TTC549 (cell line): Measurements from ENCODE around the gene GALK1.
A peak's percentile ranks its signal among the peaks of the same experiment; 100 is the strongest.
"Not testable (repeated sequence)": the region's sequence is repeated elsewhere in the genome, so short reads cannot be mapped to it uniquely, and the experiment has no call there.

Source experiments
- FAIRE-seq: peaks from 2 replicates; lab custom pipeline; 2012; peaks lifted over from hg19 to GRCh38; lab: Jason Lieb, UNC

The GALK1 gene

GRCh38 chr17:75764711-75765421 is at the start of gene GALK1:
TSS of gene GALK1 (minus strand) at chr17:75765192. CDS start at chr17:75765136, 56 bp downstream.
- no peak for FAIRE-seq

DNA sequence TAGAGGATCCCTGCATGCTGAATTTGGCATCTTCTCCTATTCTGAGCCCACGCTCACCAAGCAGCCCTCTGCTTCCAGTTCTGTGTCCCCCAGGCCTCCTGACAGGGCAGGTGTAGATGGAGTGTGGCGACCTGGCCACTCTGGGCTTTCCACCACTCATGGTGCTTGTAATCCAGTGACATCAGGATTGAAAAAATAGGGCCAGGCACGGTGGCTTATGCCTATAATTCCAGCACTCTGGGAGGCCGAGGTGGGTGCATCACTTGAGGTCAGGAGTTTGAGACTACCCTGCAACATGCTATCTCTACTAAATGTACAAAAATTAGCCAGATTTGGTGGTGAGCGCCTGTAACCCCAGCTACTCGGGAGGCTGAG is 49.0 kb upstream of the GALK1 start:
- no peak for FAIRE-seq

DNA sequence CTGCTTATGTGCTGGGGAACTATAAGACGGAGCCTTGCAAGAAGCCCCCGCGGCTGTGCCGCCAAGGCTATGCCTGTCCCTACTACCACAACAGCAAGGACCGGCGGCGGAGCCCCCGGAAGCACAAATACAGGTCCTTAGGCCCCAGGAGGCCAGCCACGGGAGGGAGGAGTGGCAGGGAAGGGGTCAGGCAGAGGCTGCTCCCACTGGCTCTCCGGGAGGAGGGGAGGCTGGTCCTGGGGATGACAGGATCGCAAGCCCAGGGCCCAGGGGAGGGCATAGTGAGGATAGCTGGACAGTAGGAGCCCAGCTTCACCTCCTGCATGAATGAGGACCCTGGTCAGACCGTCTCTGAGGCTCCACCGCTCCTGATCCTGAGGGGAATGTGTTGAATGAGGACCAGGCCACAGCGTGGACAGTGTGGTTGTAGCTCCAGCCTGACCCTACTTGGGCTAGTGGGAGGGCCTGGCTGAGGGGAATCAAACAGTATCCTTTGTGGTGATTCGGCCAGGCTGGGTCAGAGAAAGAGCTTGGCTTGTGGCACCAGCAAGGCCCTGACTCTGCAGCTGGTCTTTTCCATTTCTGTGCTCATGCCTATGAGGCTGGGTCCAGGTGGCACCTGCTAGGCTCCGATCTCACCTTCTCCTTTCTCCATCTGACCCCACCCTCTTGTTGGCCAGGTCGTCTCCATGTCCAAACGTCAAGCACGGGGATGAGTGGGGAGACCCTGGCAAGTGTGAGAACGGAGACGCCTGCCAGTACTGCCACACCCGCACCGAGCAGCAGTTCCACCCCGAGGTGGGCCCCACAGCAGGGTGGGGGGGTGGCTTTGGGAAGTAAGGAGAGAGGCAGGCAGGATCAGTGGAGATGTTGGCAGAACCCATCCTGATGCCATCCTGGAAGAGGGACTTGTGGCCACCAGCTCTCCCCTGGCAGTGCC is 48.4 kb upstream of the GALK1 start:
- FAIRE-seq, result no peak

GRCh38 chr17:75812096-75813013 is 47.4 kb upstream of the GALK1 start:
- no peak for FAIRE-seq

DNA sequence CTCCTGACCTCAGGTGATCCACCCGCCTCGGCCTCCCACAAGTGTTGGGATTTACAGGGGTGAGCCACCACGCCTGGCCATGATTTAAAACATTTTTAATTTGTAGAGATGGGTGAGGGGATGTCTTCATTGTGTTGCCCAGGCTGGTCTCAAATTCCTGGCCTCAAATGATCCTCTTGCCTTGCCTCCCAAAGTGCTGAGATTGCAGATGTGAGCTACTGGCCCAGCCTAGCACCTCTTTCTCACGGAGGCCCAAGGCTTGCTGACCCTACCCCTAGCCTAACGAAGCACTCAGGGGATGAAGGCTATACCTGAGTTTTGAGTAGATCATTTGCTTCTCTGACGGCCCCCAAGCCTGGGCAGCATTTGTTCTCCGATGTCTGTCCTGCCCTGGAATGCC is 46.2 kb upstream of the GALK1 start:
- no peak for FAIRE-seq

- not testable (repeated sequence) for FAIRE-seq
Measured at GRCh38 chr17:75810756-75811155, 45.8 kb upstream of the GALK1 start.

DNA sequence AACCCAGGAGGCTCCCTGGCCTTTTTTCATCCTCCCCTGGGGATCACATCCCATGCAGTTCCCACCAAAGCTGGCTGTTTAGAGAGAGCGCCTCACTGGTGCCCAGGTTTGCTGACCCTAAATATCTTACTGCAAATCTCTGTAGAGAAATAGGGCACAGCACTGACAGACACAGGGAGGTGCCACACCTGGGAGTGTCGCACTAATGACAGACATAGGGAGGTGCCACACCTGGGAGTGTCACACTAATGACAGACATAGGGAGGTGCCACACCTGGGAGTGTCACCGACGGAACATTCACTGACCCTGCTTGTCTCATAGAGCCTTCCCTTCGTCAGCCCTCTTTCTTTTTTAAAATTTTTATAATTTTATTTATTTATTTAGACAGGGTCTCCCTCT is 45.2 kb upstream of the GALK1 start:
- no peak for FAIRE-seq

GRCh38 chr17:75809631-75810111 is 44.7 kb upstream of the GALK1 start:
- FAIRE-seq, result no peak

GRCh38 chr17:75808905-75809621 is 44.1 kb upstream of the GALK1 start:
- no peak for FAIRE-seq

GRCh38 chr17:75808549-75808904 is 43.5 kb upstream of the GALK1 start:
- FAIRE-seq, result no peak

DNA sequence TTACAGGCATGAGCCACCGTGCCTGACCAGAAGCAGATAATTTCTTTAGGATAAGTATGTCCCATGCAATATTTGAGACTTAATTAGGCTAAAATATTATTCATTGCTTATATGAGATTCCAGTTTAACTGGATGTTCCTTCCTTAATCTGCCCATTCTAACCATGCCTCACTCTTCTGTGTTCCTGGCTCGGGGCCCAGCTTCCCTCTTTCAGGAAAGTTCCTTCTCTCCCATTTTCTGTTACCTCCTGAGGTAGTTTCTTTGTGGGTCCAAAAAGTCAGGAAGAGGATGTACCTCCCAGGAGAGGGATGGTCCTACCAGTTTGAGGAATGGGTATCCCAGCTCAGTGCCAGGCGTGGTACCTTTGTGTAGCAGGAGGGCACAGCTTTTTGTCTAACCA is 42.9 kb upstream of the GALK1 start:
- FAIRE-seq, result no peak

DNA sequence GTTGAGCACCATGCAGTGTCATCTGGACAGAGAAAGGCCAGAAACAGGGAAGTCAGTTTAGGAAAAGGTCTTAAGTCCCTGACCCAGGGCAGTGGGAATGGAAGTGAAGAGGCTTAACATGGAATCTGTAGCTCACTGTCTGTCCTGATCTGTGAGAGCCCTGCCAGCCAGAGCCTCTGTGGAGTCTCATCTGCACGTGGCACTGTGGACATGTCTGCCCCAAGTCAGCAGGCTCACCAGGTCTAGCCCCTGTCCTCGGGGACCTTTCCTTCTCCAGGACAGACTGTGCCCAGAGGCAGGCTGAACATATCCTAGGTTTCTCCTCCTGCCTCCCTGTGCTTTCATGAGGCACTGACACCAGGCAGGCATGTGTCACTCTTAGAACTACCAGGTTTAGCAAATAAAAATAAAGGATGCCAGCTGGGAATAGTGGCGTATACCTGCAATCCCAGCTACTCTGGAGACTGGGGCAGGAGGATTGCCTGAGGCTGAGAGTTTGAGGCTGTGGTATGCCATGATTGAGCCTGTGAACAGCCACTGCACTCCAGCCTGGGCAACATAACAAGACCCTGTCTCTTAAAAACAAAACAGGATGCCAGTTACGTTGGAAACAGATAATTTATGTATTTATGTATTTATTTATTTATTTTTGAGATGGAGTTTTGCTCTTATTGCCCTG is 42.0 kb upstream of the GALK1 start:
- no peak for FAIRE-seq

DNA sequence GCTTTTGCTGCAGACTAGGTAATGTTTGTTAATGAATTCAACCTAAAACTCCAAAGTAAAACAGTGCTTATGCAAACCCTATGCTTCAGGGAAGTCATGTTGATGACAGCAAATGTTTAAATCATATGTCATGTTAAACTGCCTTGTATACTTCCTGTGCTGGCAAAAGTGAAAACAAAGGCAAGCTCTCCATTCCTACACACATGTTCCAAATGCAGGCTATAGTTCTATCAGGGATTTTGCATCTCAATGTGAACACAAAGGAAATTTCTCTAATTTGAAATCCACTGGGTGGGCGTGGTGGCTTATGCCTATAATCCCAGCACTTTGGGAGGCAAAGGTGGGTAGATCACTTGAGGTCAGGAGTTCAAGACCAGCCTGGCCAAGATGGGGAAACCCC is 38.9 kb upstream of the GALK1 start:
- no peak for FAIRE-seq

GRCh38 chr17:75799402-75799801 is 34.4 kb upstream of the GALK1 start:
- no peak for FAIRE-seq

GRCh38 chr17:75795820-75796607 is 31.0 kb upstream of the GALK1 start:
- FAIRE-seq, result no peak

- no peak for FAIRE-seq
Measured at GRCh38 chr17:75793460-75793859, 28.5 kb upstream of the GALK1 start.

GRCh38 chr17:75791254-75791653 is 26.3 kb upstream of the GALK1 start:
- FAIRE-seq, result no peak

DNA sequence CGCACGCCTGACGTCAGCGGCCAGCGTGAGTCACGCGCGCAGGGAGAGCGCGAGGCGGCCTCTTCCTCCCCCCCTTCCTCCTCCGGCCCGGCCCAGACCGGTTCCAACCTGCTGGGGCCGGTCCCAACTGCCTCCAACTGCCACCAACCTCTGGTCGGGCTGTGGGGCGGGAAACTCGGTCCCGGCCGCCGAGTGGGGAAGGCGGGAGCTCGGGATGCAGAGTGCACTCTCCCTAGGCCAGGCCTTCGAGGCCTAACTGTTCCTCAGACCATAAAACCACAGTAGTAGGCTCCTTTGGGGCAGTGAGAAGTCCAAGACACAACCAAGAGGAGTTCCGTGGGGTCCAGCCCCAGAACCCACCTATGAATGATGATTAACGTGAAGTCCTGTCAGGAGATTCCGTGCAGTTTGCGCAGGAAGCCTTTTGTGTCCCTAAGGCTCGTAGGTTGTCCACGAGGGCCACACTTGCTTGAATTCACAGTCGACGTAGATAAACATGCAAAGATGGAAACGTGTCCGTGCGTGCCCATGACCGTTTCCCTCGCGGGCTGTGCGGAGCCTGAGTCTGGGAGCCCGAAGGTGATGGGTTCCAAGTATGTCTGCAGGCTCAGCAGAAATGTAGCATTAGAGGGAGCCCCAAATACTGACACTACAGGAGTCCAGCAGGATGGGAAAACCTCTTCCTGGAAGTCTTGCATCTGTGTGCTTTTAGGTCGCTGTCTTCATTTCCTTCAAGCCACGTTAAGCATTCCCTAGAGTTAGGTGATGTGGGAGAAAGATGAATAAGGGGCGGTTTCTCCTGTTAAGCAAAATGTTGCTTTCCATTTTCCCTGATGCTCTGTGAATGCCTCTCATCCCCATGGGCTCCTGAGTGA is 20.3 kb upstream of the GALK1 start:
- FAIRE-seq, result no peak

GRCh38 chr17:75784473-75785015 is 19.6 kb upstream of the GALK1 start, which contains the start of gene UNK:
TSS of gene UNK (plus strand) at chr17:75784806. CDS start at chr17:75784881, 75 bp downstream.
- peak; percentile 52 for FAIRE-seq
